ENCODE data around the gene COL5A1. TPM values are rescaled to one million over a fixed set of nuclear protein-coding genes. Genes with fewer than 3 reads are reported as not detected.

Gene COL5A1
- total RNA-seq, 4 donors from 2014 or later: 14.0 to 23.9 (median 19.2) TPM

GRCh38 chr9:134618833-134619447 is 22.7 kb upstream of the COL5A1 start:
- no peak for TF ChIP-seq CTCF (IDR thresholded peaks at IDR 0.05; ENCODE audit: low read depth)

GRCh38 chr9:134619448-134619982 is 22.1 kb upstream of the COL5A1 start:
- TF ChIP-seq CTCF (IDR thresholded peaks at IDR 0.05; ENCODE audit: low read depth): no peak

DNA sequence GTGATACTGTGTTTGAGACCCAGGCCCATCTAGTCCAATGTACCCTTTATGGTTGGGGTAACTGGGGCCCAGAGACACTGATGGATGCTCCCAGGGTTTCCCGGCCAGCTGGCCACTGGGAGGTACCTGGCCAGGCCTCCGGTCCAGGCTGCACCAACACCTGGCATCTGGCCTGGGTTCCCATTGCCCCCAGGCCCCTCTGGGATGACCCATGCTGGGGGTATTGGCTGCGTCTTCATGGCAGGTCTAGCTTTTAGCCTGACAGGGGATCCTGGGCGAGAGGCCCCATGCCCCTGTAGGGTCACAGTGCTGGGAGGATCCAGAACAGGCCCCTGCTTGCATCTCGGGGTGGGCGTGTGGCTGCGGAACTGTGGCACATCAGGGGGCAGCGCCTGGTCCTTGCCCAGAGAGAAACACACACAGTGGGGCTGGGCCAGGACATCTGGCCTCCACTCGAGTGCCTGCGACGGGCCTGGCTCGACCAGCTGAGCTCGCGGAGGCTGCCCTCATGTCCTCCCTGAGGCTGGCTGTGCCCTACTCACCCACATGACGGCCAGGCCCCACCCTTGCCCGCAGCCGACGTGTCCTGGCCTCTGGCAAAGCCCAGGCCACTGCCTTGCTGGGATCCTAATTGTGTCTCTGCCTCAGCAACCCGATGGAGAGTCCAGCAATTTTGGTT is 21.5 kb upstream of the COL5A1 start:
- TF ChIP-seq CTCF (IDR thresholded peaks at IDR 0.05; ENCODE audit: low read depth): no peak

GRCh38 chr9:134620751-134621557 is 20.6 kb upstream of the COL5A1 start:
- no peak for TF ChIP-seq CTCF (IDR thresholded peaks at IDR 0.05; ENCODE audit: low read depth)

- no peak for TF ChIP-seq CTCF (IDR thresholded peaks at IDR 0.05; ENCODE audit: low read depth)
Measured at GRCh38 chr9:134621558-134622110, 20.0 kb upstream of the COL5A1 start.

GRCh38 chr9:134622896-134623257 is 18.7 kb upstream of the COL5A1 start:
- TF ChIP-seq CTCF (IDR thresholded peaks at IDR 0.05; ENCODE audit: low read depth): no peak

All from subcutaneous adipose tissue (tissue), 4 donors.